Measurements from ENCODE around the gene CFAP100.

DNA sequence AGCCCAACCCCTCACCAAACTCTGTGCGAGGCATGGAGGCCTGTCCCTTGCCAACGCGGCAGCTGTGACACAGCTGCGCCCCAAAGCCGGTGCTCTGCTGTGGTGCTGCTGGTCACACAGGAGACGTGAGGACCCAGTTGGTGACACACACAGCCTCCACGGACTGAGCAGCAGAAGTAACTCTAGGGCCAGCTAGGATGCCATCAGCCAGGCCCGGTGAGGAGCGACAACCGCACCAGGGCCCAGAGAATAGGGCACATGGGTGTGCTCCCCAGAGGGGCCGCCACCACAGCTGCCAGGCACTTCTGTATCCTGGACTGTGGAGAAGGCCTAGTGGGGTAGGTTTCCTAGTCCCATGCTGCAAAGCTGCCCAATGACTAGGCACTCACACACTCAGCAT lies 70.3 kb downstream of the CFAP100 start:
- no peak for TF ChIP-seq FOXP2 (optimal IDR thresholded peaks at IDR 0.05; ENCODE audit: borderline replicate concordance, extremely low read depth, extremely low read length, insufficient read depth)
- no peak for TF ChIP-seq TAF1 (IDR thresholded peaks at IDR 0.05; ENCODE audit: borderline replicate concordance, insufficient read depth, low read length)
- TF ChIP-seq, protein P1, sequence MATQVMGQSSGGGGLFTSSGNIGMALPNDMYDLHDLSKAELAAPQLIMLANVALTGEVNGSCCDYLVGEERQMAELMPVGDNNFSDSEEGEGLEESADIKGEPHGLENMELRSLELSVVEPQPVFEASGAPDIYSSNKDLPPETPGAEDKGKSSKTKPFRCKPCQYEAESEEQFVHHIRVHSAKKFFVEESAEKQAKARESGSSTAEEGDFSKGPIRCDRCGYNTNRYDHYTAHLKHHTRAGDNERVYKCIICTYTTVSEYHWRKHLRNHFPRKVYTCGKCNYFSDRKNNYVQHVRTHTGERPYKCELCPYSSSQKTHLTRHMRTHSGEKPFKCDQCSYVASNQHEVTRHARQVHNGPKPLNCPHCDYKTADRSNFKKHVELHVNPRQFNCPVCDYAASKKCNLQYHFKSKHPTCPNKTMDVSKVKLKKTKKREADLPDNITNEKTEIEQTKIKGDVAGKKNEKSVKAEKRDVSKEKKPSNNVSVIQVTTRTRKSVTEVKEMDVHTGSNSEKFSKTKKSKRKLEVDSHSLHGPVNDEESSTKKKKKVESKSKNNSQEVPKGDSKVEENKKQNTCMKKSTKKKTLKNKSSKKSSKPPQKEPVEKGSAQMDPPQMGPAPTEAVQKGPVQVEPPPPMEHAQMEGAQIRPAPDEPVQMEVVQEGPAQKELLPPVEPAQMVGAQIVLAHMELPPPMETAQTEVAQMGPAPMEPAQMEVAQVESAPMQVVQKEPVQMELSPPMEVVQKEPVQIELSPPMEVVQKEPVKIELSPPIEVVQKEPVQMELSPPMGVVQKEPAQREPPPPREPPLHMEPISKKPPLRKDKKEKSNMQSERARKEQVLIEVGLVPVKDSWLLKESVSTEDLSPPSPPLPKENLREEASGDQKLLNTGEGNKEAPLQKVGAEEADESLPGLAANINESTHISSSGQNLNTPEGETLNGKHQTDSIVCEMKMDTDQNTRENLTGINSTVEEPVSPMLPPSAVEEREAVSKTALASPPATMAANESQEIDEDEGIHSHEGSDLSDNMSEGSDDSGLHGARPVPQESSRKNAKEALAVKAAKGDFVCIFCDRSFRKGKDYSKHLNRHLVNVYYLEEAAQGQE (IDR thresholded peaks at IDR 0.05; ENCODE audit: insufficient read depth in 1 of 2, low read depth in 2 of 2, low read length in 2 of 2): no peak
- TF ChIP-seq POLR2AphosphoS5 (IDR thresholded peaks at IDR 0.05; ENCODE audit: low read depth, low read length): no peak
